GM23338 (cell line): ENCODE data around the gene MYLK. TPM values are rescaled to one million over a fixed set of nuclear protein-coding genes. Genes with fewer than 3 reads are reported as not detected.
"Not testable (repeated sequence)": the region's sequence is repeated elsewhere in the genome, so short reads cannot be mapped to it uniquely, and the experiment has no call there.

Experiments used
- ATAC-seq: fragments of 200-7000 bp; cut with Tn5 transposase; 3 replicates; pipeline ENCODE4 v1.9.1; 2020
- DNase-seq: peaks from one replicate; pipeline ENCODE4 v3.0.0-alpha.2; 2015; ENCODE audit warnings: low spot score
- H2AFZ ChIP-seq: fragments of 200-600 bp; sonication (generic); 2 replicates; pipeline ENCODE4 v1.8.0; 2016; ENCODE audit warnings: antibody characterized with exemption, mild to moderate bottlenecking, moderate library complexity
- H3F3A ChIP-seq: fragments of 200-600 bp; sonication (generic); replicated peaks from 2 replicates; pipeline ENCODE4 v1.8.0; 2017; ENCODE audit warnings: antibody characterized with exemption, mixed run types, low read depth
- H3K27ac ChIP-seq: fragments of 200-600 bp; sonication (generic); 2 replicates; pipeline ENCODE4 v1.6.1; 2016; ENCODE audit warnings: low read depth
- H3K27me3 ChIP-seq: fragments of 200-600 bp; sonication (generic); 2 replicates; pipeline ENCODE4 v1.8.0; 2016; ENCODE audit warnings: mild to moderate bottlenecking, mixed run types, moderate library complexity; ENCODE audit not compliant: insufficient read depth
- H3K36me3 ChIP-seq: fragments of 200-600 bp; sonication (generic); 2 replicates; pipeline ENCODE4 v1.8.0; 2016; ENCODE audit warnings: mild to moderate bottlenecking; ENCODE audit not compliant: insufficient read depth
- H3K4me1 ChIP-seq: fragments of 200-600 bp; sonication (generic); 2 replicates; pipeline ENCODE4 v1.8.0; 2016; ENCODE audit warnings: mild to moderate bottlenecking, moderate library complexity; ENCODE audit not compliant: insufficient read depth
- H3K4me2 ChIP-seq: fragments of 200-600 bp; sonication (generic); 2 replicates; pipeline ENCODE4 v1.7.1; 2017; ENCODE audit warnings: mixed run types
- H3K4me3 ChIP-seq: fragments of 200-600 bp; sonication (generic); 2 replicates; pipeline ENCODE4 v1.6.1; 2016; ENCODE audit warnings: mixed run types
- H3K79me2 ChIP-seq: fragments of 200-600 bp; sonication (generic); replicated peaks from 2 replicates; pipeline ENCODE4 v1.8.0; 2017; ENCODE audit warnings: mild to moderate bottlenecking; ENCODE audit not compliant: insufficient read depth
- H3K9me2 ChIP-seq: fragments of 200-600 bp; sonication (generic); 2 replicates; pipeline ENCODE4 v1.8.0; 2017; ENCODE audit not compliant: insufficient read depth
- H4K20me1 ChIP-seq: fragments of 200-600 bp; sonication (generic); replicated peaks from 2 replicates; pipeline ENCODE4 v1.8.0; 2017; ENCODE audit warnings: mild to moderate bottlenecking; ENCODE audit not compliant: insufficient read depth
- H3K27ac Mint-ChIP-seq: 2 replicates; pipeline ENCODE4 v1.8.0; 2020; ENCODE audit warnings: inconsistent platforms, mild to moderate bottlenecking, moderate library complexity, mixed read lengths
- H3K27me3 Mint-ChIP-seq: 3 replicates; pipeline ENCODE4 v1.8.0; 2022; ENCODE audit warnings: low read depth, mild to moderate bottlenecking, moderate library complexity, mixed read lengths, inconsistent platforms; ENCODE audit not compliant: insufficient read depth, poor library complexity
- H3K36me3 Mint-ChIP-seq: 3 replicates; pipeline ENCODE4 v1.8.0; 2021; ENCODE audit warnings: low read depth, mild to moderate bottlenecking, inconsistent platforms, moderate library complexity, mixed read lengths
- H3K4me1 Mint-ChIP-seq: 3 replicates; pipeline ENCODE4 v1.8.0; 2020; ENCODE audit warnings: mild to moderate bottlenecking, inconsistent platforms, mixed read lengths
- H3K4me3 Mint-ChIP-seq: 3 replicates; pipeline ENCODE4 v1.8.0; 2021; ENCODE audit warnings: moderate library complexity, mild to moderate bottlenecking, inconsistent platforms, mixed read lengths
- H3K9me3 Mint-ChIP-seq: 3 replicates; pipeline ENCODE4 v1.8.0; 2020; ENCODE audit warnings: moderate library complexity, mild to moderate bottlenecking, inconsistent platforms, mixed read lengths
- CREB1 ChIP-seq: fragments of 250-450 bp; sonication (Bioruptor Pico); IDR thresholded peaks from 2 replicates; pipeline ENCODE4 v1.5.0; 2020; ENCODE audit warnings: low read depth, mild to moderate bottlenecking, moderate library complexity
- EZH2phosphoT487 ChIP-seq: fragments of 200-600 bp; sonication (generic); IDR thresholded peaks from one replicate; pipeline ENCODE4 v1.8.1; 2018; ENCODE audit warnings: antibody characterized with exemption; ENCODE audit not compliant: unreplicated experiment
- POLR2AphosphoS5 ChIP-seq: IDR thresholded peaks from 2 replicates; pipeline ENCODE4 v1.6.1; 2016; ENCODE audit warnings: antibody characterized with exemption, low read depth
- STAT1 ChIP-seq: IDR thresholded peaks from one replicate; pipeline ENCODE4 v1.6.1; 2016; ENCODE audit warnings: antibody characterized with exemption; ENCODE audit not compliant: unreplicated experiment
- ZNF331 ChIP-seq: fragments of 250-450 bp; sonication (Bioruptor Pico); IDR thresholded peaks from 2 replicates; pipeline ENCODE4 v1.5.0; 2020; ENCODE audit warnings: low read depth, mild to moderate bottlenecking, moderate library complexity
- polyA plus RNA-seq: library from polyadenylated mRNA; unstranded; fragments of >200 nt; fragmentation: Nextera tagmentation; extraction: Ambion mirVana; gene quantifications from 2 replicates; pipeline ENCODE4 v1.2.1, GENCODE V29; 2016
- total RNA-seq: library from RNA; depleted of rRNA; stranded (reverse); fragments of >200 nt; shearing (Covaris generic); gene quantifications from 2 replicates; pipeline ENCODE4 v1.2.3, GENCODE V29; 2014
- TF ChIP-seq, protein P1 (sequence below): fragments of 250-450 bp; sonication (Bioruptor Pico); IDR thresholded peaks from 2 replicates; pipeline ENCODE4 v1.5.0; 2020; ENCODE audit warnings: mild to moderate bottlenecking, moderate library complexity
- TF ChIP-seq, protein P2 (sequence below): IDR thresholded peaks from 2 replicates; pipeline ENCODE4 v1.6.1; 2016; ENCODE audit warnings: antibody characterized with exemption
- TF ChIP-seq, protein P3 (sequence below): IDR thresholded peaks from one replicate; pipeline ENCODE4 v1.6.1; 2018; ENCODE audit warnings: antibody characterized with exemption; ENCODE audit not compliant: unreplicated experiment

Gene MYLK
- total and polyA plus RNA-seq, 2 experiments from 2014 or later = 11.5 to 17.9 TPM

DNA sequence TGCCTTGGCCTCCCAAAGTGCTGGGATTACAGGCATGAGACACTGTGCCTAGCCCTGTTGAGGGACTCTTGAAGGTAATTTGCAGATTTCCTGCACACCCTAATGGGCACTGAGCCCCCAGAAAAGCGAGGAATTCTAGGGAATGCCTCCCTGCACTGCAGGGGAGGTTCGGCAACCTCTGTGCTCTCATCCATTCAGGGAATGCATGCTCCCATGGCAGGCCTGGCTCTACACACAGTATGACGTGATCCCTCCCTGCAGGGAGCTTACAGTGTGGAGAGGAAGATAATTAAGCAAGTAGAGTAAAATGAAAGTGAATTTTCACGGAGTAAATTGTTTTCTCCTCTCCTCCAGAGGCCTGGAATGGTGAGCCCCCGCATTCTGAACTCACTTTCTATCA is 166.0 kb downstream of the MYLK start (continued):
- TF ChIP-seq, protein P1, sequence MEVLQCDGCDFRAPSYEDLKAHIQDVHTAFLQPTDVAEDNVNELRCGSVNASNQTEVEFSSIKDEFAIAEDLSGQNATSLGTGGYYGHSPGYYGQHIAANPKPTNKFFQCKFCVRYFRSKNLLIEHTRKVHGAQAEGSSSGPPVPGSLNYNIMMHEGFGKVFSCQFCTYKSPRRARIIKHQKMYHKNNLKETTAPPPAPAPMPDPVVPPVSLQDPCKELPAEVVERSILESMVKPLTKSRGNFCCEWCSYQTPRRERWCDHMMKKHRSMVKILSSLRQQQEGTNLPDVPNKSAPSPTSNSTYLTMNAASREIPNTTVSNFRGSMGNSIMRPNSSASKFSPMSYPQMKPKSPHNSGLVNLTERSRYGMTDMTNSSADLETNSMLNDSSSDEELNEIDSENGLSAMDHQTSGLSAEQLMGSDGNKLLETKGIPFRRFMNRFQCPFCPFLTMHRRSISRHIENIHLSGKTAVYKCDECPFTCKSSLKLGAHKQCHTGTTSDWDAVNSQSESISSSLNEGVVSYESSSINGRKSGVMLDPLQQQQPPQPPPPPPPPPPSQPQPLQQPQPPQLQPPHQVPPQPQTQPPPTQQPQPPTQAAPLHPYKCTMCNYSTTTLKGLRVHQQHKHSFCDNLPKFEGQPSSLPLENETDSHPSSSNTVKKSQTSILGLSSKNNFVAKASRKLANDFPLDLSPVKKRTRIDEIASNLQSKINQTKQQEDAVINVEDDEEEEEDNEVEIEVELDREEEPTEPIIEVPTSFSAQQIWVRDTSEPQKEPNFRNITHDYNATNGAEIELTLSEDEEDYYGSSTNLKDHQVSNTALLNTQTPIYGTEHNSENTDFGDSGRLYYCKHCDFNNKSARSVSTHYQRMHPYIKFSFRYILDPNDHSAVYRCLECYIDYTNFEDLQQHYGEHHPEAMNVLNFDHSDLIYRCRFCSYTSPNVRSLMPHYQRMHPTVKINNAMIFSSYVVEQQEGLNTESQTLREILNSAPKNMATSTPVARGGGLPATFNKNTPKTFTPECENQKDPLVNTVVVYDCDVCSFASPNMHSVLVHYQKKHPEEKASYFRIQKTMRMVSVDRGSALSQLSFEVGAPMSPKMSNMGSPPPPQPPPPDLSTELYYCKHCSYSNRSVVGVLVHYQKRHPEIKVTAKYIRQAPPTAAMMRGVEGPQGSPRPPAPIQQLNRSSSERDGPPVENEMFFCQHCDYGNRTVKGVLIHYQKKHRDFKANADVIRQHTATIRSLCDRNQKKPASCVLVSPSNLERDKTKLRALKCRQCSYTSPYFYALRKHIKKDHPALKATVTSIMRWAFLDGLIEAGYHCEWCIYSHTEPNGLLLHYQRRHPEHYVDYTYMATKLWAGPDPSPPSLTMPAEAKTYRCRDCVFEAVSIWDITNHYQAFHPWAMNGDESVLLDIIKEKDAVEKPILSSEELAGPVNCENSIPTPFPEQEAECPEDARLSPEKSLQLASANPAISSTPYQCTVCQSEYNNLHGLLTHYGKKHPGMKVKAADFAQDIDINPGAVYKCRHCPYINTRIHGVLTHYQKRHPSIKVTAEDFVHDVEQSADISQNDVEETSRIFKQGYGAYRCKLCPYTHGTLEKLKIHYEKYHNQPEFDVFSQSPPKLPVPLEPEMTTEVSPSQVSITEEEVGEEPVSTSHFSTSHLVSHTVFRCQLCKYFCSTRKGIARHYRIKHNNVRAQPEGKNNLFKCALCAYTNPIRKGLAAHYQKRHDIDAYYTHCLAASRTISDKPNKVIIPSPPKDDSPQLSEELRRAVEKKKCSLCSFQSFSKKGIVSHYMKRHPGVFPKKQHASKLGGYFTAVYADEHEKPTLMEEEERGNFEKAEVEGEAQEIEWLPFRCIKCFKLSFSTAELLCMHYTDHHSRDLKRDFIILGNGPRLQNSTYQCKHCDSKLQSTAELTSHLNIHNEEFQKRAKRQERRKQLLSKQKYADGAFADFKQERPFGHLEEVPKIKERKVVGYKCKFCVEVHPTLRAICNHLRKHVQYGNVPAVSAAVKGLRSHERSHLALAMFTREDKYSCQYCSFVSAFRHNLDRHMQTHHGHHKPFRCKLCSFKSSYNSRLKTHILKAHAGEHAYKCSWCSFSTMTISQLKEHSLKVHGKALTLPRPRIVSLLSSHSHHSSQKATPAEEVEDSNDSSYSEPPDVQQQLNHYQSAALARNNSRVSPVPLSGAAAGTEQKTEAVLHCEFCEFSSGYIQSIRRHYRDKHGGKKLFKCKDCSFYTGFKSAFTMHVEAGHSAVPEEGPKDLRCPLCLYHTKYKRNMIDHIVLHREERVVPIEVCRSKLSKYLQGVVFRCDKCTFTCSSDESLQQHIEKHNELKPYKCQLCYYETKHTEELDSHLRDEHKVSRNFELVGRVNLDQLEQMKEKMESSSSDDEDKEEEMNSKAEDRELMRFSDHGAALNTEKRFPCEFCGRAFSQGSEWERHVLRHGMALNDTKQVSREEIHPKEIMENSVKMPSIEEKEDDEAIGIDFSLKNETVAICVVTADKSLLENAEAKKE = no peak
- TF ChIP-seq ZNF331 (CRISPR knock-in tag) = no peak
- TF ChIP-seq, protein P2, sequence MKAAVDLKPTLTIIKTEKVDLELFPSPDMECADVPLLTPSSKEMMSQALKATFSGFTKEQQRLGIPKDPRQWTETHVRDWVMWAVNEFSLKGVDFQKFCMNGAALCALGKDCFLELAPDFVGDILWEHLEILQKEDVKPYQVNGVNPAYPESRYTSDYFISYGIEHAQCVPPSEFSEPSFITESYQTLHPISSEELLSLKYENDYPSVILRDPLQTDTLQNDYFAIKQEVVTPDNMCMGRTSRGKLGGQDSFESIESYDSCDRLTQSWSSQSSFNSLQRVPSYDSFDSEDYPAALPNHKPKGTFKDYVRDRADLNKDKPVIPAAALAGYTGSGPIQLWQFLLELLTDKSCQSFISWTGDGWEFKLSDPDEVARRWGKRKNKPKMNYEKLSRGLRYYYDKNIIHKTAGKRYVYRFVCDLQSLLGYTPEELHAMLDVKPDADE = no peak

DNA sequence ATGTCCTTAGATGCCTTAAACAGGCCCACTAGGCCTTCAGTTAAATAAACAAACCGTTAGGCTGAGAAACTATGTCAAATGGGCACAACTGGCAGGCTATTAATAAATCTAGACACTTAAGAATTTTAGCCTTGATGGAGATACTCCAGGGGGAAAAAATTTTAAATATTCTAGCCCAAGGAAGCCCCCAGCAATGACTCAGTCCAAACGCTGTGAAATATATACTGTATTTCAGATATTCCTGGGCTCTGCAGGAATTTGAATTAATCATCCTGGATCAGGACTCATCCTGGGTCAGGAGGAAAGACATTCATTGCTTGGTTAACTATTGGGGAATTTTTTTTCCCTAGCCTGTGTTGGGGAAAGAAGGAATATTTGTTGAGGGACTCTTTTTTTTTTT is 166.7 kb downstream of the MYLK start:
- not testable (repeated sequence) for H3K4me3 Mint-ChIP-seq, H3K27ac Mint-ChIP-seq, DNase-seq, H3K4me1 ChIP-seq, H3K4me2 ChIP-seq, H3K36me3 Mint-ChIP-seq, H3K27ac ChIP-seq, H4K20me1 ChIP-seq, H3K4me3 ChIP-seq, H3K27me3 Mint-ChIP-seq, H3K36me3 ChIP-seq, H3K9me2 ChIP-seq, H2AFZ ChIP-seq, H3K9me3 Mint-ChIP-seq, H3F3A ChIP-seq, ATAC-seq, H3K79me2 ChIP-seq, H3K27me3 ChIP-seq
- H3K4me1 Mint-ChIP-seq = peaks cover 15% of the 10 kb centered on the region

DNA sequence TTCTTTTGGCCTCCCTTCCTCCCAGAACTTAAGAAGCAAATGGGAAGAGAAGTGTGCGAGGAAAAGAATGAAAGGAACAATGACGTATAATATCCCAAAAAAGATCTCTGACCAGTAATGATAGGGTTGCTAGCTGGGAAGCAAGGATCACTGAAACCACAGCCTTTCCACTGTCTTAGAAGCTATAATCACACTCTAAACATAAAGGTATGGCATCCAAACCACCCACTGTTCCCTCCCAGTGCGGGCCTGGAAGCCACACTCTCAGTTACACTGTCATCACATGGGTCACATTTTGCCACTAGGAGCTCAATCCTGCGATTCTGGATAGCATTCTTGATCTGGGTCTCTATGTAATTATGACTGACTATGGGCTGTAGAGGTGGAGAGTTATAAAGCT is 167.7 kb downstream of the MYLK start:
- no peaks in the 10 kb centered on the region for H3K9me3 Mint-ChIP-seq
- Histone ChIP-seq H2AFZ (no peak overlapping the region), H3K79me2 (no peaks in the 10 kb centered on the region), H3K4me2 (no peak overlapping the region), H3K4me3 (no peak overlapping the region), H3K4me1 (no peaks in the 10 kb centered on the region), H3F3A (no peaks in the 10 kb centered on the region), H3K9me2 (no peaks in the 10 kb centered on the region), H3K27me3 (no peaks in the 10 kb centered on the region), H3K36me3 (no peaks in the 10 kb centered on the region), H3K27ac (no peak overlapping the region), H4K20me1 (no peaks in the 10 kb centered on the region)
- H3K27me3 Mint-ChIP-seq = peaks cover 2% of the 10 kb centered on the region
- H3K36me3 Mint-ChIP-seq = no peaks in the 10 kb centered on the region
- H3K27ac Mint-ChIP-seq = no peak overlapping the region
- peaks cover 25% of the 10 kb centered on the region for H3K4me1 Mint-ChIP-seq
- ATAC-seq (no peak), DNase-seq (no peak)
- H3K4me3 Mint-ChIP-seq = no peak overlapping the region
- TF ChIP-seq POLR2AphosphoS5 (no peak), EZH2phosphoT487 (no peak), ZNF331 (CRISPR knock-in tag) (no peak), STAT1 (no peak), CREB1 (no peak)
- TF ChIP-seq, protein P3, sequence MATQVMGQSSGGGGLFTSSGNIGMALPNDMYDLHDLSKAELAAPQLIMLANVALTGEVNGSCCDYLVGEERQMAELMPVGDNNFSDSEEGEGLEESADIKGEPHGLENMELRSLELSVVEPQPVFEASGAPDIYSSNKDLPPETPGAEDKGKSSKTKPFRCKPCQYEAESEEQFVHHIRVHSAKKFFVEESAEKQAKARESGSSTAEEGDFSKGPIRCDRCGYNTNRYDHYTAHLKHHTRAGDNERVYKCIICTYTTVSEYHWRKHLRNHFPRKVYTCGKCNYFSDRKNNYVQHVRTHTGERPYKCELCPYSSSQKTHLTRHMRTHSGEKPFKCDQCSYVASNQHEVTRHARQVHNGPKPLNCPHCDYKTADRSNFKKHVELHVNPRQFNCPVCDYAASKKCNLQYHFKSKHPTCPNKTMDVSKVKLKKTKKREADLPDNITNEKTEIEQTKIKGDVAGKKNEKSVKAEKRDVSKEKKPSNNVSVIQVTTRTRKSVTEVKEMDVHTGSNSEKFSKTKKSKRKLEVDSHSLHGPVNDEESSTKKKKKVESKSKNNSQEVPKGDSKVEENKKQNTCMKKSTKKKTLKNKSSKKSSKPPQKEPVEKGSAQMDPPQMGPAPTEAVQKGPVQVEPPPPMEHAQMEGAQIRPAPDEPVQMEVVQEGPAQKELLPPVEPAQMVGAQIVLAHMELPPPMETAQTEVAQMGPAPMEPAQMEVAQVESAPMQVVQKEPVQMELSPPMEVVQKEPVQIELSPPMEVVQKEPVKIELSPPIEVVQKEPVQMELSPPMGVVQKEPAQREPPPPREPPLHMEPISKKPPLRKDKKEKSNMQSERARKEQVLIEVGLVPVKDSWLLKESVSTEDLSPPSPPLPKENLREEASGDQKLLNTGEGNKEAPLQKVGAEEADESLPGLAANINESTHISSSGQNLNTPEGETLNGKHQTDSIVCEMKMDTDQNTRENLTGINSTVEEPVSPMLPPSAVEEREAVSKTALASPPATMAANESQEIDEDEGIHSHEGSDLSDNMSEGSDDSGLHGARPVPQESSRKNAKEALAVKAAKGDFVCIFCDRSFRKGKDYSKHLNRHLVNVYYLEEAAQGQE = no peak
- TF ChIP-seq, protein P2 = no peak
